Right lung (tissue), 5 donors: ENCODE measurements around the gene TSPAN12. TPM values are rescaled to one million over a fixed set of nuclear protein-coding genes. Genes with fewer than 3 reads are reported as not detected.
"Not testable (repeated sequence)": the region's sequence is repeated elsewhere in the genome, so short reads cannot be mapped to it uniquely, and the experiment has no call there.

ENCODE experiments used
- DNase-seq, 2 donors: peaks; one replicate each; pipeline ENCODE4 v3.0.0-alpha.2; 2013
- polyA plus RNA-seq, 5 donors: library from polyadenylated mRNA; unstranded; fragments of 120-200 nt; gene quantifications; one replicate each; pipeline versions ENCODE4 v1.2.1 to v1.2.3, GENCODE V29; 2013; ENCODE audit warnings: inconsistent platforms in 1 of 5, low replicate concordance in 1 of 5; ENCODE audit not compliant: insufficient read length in 5 of 5, insufficient read depth in 1 of 5

Gene TSPAN12
- polyA plus RNA-seq, 5 donors = 37.2 to 55.2 (median 47.0) TPM

- no peak for DNase-seq
Observed at GRCh38 chr7:120807390-120807789, 50.6 kb downstream of the TSPAN12 start.

DNA sequence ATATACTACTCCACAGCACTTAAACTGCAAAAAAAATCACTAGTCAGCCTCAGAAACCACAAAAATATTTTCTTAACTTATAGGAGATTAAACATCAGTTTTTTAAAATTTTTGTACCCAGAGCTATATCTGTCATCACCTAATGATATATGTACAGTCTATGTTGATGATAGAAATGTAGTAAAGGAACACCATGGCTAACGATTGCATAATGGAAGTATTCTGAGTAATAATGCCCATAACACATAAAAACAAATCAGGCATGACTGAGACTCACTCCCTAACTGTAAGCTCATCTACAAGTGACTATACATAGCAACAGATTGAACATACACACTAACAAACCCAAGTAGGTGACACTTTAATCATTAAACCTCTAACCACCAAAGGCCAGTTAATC lies 51.3 kb downstream of the TSPAN12 start:
- no peak for DNase-seq

DNA sequence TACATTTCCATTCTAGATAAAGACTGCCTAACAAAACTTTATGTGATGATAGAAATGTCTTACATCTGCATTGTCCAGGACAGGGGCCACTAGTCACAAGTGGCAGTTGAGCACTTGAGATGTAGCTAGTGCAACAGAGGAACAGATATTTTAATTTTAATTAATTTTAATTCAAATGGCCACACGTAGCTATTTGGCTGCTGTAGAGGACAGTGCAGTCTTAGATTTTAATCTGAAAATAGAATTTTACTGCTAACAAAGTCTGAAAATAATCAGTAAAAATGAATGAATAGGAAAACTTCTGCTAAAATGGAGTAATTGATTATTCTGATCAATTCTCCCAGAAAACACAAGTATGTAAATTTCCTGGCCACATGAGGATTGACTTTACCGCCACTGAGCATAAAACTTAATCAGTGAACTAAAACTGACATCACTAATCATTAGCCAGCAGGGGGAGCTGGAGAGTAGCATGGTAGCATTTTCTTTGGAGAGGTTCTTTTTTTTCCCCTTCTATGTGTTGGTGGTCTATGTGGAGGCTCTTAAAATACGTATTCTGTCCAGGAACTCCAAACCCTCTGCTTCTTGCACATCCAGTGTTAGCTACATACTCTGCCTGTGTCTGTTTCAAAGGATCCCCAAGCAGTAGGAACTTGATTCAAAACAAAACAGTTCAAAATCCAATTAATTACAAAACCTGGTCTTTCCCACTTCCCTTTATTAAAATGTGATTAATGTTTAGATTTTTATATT lies 52.1 kb downstream of the TSPAN12 start:
- peak; percentile 45 to 64 for DNase-seq

GRCh38 chr7:120802751-120803150 lies 55.2 kb downstream of the TSPAN12 start:
- DNase-seq = no peak

DNA sequence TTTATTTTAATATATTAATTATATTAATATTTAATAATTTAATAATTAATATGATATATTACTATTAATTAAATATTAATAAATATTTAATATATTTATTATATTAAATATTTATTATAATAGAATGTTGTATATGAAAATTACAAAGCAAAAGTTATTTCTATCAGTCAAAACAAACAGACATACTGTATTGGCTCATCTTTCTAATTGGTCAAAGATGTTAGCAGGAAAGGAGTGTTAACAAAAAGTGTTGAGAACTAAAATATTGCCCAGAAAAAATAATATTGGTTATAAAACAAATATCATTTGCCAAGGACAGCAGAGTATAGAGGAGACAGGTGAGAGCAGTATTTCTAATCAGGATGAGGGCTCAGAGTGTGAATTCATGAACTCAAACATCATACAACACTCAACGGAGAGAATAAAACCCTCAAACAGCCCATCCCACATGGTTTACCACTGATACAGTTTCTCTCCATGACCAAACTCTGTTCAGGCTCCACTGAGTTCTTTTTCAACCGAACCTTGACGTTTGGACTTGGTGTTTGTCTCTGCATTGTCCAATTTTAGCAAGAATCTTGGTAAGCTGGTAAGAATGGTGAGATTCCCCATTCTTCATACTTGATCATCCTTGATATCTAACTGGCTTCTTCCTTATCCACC lies 58.0 kb downstream of the TSPAN12 start:
- DNase-seq = no peak

GRCh38 chr7:120799147-120799546 lies 58.8 kb downstream of the TSPAN12 start:
- no peak for DNase-seq

GRCh38 chr7:120797026-120797645 lies 60.8 kb downstream of the TSPAN12 start:
- no peak for DNase-seq

DNA sequence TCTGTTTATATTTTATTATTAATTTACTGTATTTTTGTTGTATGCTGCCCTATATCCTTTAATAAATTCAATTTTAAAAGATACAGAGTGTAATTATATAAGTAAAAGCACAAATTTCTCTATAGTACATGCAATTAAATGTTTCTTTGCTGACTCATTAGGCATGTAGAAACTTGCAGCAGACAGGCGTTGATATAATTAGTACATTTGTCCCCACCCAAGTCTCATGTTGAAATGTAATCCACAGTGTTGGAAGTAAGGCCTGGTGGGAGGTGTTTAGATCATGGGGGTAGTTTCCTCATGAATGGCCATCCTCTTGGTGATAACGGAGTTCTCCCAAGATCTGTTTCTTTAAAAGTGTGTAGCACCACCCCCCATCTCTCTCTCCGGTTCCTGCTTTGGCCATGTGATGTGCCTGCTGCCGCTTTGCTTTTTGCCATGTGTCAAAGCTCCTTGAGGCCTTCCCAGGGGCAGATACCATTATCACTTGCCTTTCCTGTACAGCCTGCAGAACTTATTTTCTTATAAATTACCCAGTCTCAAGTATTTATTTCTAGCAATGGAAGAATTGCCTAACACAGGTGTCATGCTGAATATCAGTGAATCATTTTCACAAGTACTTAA lies 63.7 kb downstream of the TSPAN12 start:
- no peak for DNase-seq

GRCh38 chr7:120793213-120793936 lies 64.6 kb downstream of the TSPAN12 start:
- DNase-seq = no peak

DNA sequence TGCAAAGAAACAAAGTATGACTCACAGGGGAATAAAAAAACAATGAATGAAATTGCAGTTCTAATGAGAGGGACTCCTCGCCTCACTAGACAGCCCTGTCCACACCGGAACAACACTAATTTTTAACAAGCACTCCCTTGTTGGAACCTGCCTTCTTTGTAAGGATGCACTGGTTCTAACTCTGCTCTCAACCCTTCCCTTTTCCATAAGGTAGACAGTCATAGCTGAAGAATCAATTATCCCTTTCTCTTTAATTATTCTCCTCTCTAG lies 65.1 kb downstream of the TSPAN12 start:
- no peak for DNase-seq

- DNase-seq = peak; percentile 51 to 56
Observed at GRCh38 chr7:120792091-120792860, 65.7 kb downstream of the TSPAN12 start.

GRCh38 chr7:120785095-120785494 lies 72.8 kb downstream of the TSPAN12 start:
- DNase-seq = no peak

GRCh38 chr7:120783721-120784120 lies 74.2 kb downstream of the TSPAN12 start:
- DNase-seq = no peak

- DNase-seq = no peak
Observed at GRCh38 chr7:120783273-120783672, 74.7 kb downstream of the TSPAN12 start.

GRCh38 chr7:120781924-120782323 lies 76.0 kb downstream of the TSPAN12 start:
- not testable (repeated sequence) for DNase-seq

- no peak for DNase-seq
Observed at GRCh38 chr7:120780938-120781337, 77.0 kb downstream of the TSPAN12 start.

DNA sequence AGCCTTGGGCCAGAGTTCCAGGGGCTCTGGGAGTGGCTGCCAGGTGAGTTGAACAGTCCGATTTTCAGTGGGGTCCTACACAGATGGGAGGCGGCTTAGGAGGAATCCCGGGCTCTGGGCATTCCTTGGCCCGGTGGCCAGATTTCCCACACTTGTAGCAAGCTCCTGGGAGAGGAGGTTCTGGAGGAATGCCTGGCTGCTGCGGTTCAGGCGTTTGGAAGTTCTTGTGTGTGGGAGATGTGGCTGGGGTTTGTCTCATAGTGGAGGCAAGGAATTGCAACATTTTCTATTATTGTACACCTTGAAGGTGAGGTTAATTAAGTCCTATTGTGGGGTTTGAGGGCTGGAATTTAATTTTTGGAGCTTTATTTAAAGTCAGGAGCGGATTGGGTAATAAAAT lies 77.5 kb downstream of the TSPAN12 start:
- DNase-seq = not testable (repeated sequence)

DNA sequence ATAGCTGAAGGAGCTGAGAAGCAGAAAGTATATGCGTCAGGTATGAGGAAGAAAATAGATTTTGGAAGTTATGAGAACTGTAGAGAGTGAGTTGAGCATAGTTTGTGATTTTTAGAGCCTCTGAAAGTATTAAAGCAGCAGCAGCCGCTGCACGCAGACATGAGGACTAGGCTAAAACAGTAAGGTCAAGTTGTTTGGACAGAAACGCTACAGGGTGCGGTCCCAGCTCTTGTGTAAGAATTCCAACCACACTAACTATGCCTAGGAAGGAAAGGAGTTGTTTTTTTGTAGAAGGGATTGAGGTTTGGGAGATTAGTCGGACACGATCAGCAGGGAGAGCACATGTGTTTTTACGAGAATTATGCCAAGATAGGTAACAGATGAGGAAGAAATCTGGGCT lies 78.9 kb downstream of the TSPAN12 start:
- not testable (repeated sequence) for DNase-seq

DNA sequence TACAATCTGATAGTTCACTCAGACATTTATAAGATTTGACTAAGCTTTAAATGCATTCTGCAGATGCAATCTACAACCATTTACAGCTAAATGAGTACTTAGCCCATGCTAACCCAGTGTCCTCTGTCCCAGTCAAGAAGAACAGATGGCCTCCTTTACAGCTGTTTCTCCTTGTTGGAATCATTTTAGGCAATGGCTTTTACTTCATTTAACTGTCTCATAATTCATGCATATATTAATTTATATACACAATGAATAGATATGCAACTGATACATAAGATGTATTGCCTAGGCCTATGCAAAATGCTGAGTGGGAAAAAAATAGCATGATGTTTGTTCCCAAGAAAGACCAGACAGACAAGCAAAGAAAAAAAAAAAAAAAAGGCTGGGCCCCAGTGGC lies 82.2 kb downstream of the TSPAN12 start:
- no peak for DNase-seq

GRCh38 chr7:120774481-120774880 lies 83.5 kb downstream of the TSPAN12 start:
- DNase-seq = no peak

DNA sequence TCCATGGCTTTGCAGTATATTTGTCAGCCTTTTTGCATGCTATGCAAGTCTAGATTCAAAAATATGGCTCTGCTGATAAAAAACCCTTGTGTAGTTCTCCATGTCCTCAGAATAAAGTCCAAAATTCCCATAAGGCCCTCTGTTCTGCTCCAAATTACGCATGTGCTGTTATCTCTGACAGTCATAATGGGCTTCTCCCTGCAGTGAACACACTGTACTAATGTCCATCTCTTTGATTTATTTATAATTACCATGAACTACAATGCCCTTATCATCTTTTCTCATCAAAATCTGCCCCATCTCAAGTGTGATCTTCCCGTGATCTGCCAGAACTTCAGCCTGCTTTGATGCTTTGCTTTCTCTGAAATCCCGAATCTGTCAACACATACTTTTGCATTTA lies 87.7 kb downstream of the TSPAN12 start:
- DNase-seq = no peak
